GM18505 (cell line): ENCODE results near the gene LGR4.

Experiments used
- ATAC-seq: cut with Tn5 transposase; IDR thresholded peaks from one replicate; pipeline ENCODE4 v1.9.1; 2021; ENCODE audit not compliant: unreplicated experiment
- POLR2A ChIP-seq: IDR thresholded peaks from 4 replicates; pipeline ENCODE4 v1.6.1; 2011; ENCODE audit warnings: borderline replicate concordance; ENCODE audit not compliant: insufficient read depth, insufficient read length; ENCODE audit errors: extremely low read depth

LGR4 gene

DNA sequence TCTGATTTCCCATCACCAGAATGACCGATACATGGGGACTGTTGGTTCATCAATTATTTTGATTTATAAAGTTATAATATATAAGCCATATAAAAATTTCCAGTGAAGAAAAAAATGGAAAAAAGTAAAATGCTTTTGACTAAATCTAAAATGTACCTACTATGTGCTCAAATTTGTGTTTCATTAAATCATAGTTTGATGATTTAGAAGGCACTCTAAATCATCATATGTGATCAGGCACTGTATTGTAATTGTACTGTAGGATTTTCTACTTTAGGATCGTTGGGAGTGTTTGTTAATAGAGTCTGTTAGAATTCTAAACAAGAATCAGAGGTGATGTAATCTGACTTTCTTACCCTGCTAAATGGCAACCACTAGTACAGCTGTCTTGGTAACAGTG is 31.6 kb upstream of the LGR4 start:
- TF ChIP-seq POLR2A: no peak
- ATAC-seq: no peak

DNA sequence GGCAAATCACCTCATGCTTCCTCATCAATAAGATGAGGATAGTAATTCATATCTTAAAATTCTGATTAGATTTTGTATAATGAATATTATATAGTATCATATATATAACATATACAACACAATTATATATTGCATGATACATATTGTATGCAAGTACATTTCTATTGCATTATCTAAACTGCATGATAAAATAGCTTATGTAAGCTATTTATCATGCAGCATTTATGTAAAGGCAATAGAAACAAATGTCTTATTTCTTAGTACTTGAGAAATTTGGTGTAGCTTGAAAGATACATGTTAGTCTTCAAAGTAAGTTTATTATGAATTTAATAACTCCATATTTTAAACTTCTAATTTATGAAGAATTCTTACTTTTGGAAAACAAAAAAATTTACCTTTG is 28.5 kb upstream of the LGR4 start:
- no peak for TF ChIP-seq POLR2A
- ATAC-seq: no peak

DNA sequence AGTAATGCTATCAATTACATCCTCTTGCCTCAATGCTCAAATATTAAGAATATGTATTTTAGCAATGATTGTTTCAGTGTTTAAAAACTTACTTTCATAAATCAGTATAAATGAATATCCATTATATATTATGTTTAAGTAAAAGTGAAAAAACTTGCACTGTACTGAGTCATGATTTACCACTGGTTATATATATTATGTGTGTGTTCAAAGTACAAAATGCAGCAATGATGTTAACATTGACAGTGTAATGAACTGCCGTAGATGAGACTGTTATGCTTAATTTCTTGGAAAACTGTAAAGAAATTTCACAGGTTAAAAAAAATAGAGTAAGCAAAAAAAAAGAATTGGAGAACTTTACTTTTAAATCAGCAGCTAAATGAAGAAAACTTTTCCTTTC is 25.3 kb upstream of the LGR4 start:
- ATAC-seq: no peak
- TF ChIP-seq POLR2A: no peak

DNA sequence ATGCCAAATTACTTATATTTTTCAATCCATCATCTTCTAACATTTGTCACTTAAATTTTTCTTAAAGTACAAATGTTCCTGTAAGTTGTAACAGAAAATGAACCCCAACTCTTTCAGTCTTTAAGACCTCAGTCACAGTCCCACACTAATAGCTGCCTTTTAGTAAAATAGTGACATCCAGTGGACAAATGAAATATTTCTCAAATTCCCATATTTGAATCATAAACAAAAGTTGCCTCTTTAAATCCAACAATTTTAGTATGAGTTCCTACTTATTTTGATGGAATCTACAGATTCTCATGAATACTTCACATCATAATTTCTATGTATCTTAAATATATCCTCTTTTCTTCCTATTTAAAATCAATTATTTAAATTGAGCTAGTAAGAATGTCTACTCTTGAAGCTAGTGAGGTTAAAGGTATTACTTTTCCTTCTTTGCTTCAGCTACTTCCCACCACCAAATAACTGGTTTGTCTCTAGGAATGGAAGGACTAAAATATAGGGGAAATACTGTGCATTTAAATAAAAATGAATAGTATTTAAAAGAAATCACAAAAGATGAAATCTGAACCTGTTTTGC is 24.8 kb upstream of the LGR4 start:
- TF ChIP-seq POLR2A: no peak
- ATAC-seq: peak; percentile 68

DNA sequence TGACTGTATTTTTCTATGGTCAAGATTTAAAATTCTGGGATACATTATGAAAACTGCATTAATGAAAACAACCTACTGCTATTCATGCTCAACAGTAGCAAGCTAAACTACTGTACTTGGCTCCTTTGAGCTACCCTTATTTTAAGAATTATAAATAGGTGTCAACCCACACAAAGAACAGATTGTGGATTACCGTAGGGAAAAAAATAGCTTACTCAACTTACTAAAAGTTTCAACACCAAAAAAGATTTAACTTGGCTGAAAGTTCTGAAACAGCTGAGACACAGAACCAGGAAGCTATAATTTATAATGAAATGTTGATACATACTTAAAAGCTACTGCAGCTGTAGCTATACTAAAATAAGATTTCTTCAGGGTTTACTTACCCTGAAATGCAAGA is 23.9 kb upstream of the LGR4 start:
- no peak for ATAC-seq
- TF ChIP-seq POLR2A: no peak

DNA sequence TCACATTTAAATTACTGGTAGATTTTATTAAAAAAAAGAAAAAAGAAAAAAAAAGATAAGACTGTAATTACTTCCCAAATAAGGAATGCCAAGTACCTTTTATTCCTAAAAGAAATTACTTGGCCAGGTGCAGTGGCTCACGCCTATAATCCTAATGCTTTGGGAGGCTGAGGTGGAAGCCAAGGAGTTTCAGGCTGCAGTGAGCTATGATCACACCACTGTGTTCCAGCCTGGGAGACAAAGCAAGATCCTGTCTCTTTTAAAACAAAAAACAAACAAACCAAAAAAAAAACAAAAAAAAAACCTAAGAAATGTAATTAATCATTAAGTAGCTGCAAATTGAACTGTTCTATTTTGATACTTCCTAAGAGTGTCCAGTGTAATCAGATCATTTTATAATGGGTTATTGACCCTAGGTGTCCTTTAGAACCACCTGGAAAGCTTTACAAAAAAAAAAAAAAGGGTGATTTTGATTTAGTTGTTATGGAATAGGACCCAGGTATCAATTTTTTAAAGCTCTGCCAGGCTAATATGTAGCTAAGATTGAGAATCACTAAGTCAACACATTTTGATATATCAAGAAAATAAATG is 23.2 kb upstream of the LGR4 start:
- no peak for TF ChIP-seq POLR2A
- ATAC-seq: no peak

DNA sequence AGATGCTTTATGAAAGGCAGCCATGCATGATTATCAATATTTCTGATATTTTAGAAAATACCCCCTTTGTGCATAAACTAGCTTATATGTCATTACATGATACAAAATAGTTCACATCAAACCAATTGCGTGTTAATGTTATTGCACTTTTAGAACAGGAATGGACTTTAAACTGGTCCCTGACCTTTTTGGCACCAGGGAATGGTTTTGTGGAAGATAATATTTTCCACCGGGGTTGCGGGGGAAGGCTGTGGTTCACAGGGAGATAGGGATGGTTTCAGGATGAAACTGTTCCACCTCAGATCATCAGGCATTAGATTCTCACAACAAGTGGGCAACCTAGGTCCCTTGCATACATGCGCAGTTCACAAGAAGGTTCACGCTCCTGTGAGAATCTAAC is 16.5 kb upstream of the LGR4 start:
- ATAC-seq: no peak
- TF ChIP-seq POLR2A: no peak

DNA sequence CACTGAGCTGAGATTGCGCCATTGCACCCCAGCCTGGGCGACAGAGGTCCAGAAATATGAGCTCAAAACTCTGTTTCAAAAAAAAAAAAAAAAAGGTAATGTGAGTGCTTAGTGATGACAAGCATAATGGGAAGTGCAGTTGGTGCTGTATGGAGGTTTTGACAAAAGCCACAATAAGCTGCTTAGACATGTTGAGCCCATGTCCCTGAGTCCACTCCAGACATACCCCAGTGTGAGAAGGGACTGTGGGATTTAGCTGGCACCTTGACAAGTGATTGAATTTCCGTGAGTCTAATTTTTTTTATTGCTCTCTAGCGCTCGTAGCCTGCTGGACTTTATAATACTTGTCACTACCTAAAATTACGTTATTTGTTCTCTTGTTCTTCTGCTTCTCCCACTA is 15.1 kb upstream of the LGR4 start:
- TF ChIP-seq POLR2A: no peak
- ATAC-seq: no peak

DNA sequence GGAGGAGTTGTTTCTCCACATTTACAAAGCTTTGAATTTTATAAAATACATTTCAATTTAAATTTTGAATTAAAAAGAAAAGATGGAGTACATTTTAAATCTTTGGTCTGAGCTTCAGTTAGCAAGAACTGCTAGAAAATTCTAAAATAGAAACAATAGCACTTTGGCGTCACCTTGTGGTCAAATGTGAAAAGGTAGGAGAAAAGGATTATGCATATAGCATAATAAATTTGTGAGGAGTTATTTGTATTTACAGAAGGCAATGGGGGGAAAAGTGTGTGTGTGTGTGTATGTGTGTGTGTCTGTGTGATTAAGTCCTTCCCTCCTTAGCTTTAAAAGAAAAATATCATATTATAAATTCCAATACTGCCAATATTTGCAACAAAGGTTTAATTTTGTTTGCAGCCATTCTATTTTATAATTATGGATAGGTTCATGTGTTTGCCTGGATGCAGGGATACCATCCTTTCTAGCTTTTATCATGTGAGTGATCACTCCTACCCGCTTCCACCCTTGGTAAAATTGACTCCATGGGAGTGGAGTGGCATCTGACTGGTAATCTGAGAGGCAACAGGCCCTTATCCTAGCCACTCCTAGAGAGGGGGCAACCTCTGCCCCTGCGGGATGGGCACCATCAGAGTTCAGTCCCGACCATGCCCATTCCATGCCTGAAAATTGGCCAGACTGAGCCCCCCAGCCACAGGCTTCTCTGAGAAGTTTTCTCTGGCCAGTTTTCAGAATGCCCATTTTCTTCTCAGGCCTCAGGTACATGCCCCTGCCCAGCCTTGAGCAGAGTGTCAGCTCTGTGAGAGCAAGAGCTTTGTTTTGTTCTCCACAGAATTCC is 13.6 kb upstream of the LGR4 start:
- no peak for TF ChIP-seq POLR2A

DNA sequence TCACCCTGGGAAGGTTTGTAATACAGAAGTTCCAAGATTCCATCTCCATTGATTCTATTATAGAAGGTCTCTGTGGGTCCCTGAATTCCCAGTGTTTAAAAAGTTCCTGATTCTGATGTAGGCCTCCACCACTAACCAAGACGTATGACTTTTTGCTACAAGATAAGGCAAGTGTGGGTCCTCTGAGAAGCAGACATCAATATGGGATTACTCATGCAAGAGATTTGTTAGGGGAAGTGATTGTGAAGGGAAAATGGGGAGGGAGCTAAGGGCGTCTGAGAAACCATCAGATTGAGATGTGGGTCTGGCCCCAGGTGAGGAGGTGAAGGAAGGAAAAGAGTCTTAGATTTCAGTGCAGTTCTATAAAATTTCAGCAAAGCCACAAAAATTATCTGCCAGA is 10.2 kb upstream of the LGR4 start:
- ATAC-seq: no peak
- no peak for TF ChIP-seq POLR2A

More for the DNA sequence above, 13.6 kb upstream of the LGR4 start:
- no peak for ATAC-seq

DNA sequence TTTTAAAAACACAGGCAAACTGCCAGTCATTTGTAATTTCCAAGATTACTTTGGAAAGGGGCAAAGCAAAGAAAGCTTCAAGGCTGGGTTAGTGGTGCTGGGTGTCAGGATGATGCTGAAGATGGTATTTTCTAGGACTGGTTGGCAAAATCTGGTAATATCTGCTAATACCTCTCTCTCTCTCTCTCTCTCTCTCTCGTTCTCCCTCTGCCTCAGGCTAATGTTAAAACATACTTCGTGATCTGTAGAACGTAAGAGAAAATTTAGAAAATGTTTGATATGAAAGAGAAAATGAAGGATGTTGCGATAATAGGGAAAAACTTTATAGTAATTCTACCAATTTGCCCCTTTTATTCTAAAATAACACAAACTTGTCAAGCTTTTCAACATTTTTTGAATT is 9.4 kb upstream of the LGR4 start:
- ATAC-seq: no peak
- no peak for TF ChIP-seq POLR2A

DNA sequence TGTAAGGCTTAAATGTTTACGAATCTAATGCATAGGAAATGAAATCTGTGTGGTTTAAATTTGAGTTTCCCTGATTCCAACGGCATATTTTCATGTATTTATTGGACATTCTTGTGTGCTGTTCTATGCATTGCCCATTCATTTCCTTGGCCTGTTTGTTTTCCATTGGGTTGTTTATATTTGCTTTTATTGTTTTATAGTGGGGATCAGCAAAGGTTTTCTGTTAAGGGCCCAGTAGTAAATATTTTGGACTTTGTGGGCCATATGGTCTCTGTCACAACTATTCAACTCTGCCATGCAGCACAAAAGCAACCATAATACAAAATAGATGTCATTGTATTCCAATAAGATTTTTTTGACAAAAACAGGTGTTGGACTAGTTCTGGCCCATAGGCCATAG is 5.2 kb upstream of the LGR4 start:
- no peak for TF ChIP-seq POLR2A
- no peak for ATAC-seq

DNA sequence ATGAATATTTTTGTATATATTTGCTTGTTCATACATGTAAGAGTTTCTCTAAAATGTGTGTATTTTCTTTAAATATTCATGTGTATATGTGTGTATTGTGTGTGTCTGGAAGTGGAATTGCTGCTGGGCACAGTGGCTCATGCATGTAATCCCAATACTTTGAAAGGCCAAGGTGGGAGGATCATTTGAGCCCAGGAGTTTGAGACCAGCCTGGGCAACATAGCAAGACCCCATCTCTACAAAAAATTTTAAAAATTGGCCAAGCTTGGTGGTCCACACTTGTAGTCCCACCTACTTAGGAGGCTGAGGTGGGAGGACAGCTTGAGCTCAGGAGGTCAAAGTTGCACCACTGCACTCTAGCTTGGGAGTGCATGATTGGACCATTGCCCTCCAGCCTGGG is 4.7 kb upstream of the LGR4 start:
- no peak for TF ChIP-seq POLR2A
- ATAC-seq: no peak

DNA sequence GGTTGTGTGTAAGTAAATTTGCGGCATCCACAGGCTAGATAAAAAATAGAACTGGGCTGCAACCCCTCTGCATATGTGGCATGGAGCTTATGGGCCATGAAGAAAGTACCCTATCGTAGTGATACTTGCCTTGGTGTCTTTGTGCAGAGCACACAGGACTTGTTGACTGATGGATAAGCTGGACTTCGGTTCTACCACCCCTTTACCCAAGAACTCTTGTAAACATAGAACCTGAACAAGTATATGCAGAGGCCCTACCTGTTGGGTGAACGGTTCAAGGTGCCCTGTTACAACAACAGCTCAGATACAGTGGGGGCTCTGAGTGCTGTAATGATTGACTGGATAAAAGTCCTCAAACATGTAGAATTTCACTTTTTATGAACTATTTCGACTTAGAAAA is 3.0 kb upstream of the LGR4 start:
- no peak for ATAC-seq
- no peak for TF ChIP-seq POLR2A
